ENCODE measurements around the gene FAM72D.
"Not testable (repeated sequence)": the region's sequence is repeated elsewhere in the genome, so short reads cannot be mapped to it uniquely, and the experiment has no call there.

GRCh38 chr1:145065194-145065826, 30.5 kb upstream of the FAM72D start:
- not testable (repeated sequence) for TF ChIP-seq POLR2A (IDR thresholded peaks at IDR 0.05; ENCODE audit: low read depth, low read length); EGR1 (IDR thresholded peaks at IDR 0.05; ENCODE audit: borderline replicate concordance in 1 of 2, low read depth in 2 of 2, low read length in 2 of 2)

All from GM12878 (cell line).